AG09309 (cell line): ENCODE data around the gene LRPAP1.

Experiments
- DNase-seq: peaks from one replicate; pipeline ENCODE4 v3.0.0-alpha.2; 2010; ENCODE audit warnings: low read depth
- H3K4me3 ChIP-seq: 2 replicates; pipeline ENCODE4 v1.5.1; 2011; ENCODE audit warnings: mild to moderate bottlenecking, low read depth, low read length, moderate library complexity; ENCODE audit not compliant: control insufficient read depth
- CTCF ChIP-seq: IDR thresholded peaks from 2 replicates; pipeline ENCODE4 v1.5.1; 2011; ENCODE audit warnings: mild to moderate bottlenecking, low read depth, low read length, inconsistent platforms; ENCODE audit not compliant: insufficient read depth, control insufficient read depth; ENCODE audit errors: missing control alignments

The LRPAP1 gene

DNA sequence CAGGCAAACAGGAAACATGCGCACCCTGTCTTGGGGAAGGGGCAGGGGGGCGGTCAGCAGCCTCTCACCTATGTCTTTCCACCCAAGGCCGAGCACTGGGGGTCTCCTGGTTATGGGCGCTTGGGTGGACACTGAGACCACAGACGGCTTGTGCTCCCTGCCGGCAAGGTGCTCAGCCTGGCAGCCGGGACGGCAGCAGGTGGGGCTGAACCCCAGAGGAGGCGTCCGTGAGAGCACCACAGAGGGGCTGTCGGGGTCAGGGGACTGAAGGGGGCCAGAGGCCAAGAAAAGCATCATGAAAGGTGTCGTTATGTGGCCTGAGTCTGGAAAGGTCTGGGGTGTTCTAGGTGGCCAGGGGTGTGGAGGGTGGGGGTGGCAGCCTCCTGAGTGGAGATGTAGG is 49.5 kb downstream of the LRPAP1 start:
- no peak overlapping the region for H3K4me3 ChIP-seq
- no peak for TF ChIP-seq CTCF
- no peak for DNase-seq

GRCh38 chr4:3481783-3482393 is 50.3 kb downstream of the LRPAP1 start:
- TF ChIP-seq CTCF: no peak
- no peak overlapping the region for H3K4me3 ChIP-seq
- DNase-seq: no peak

GRCh38 chr4:3481113-3481531 is 51.1 kb downstream of the LRPAP1 start:
- TF ChIP-seq CTCF: no peak
- H3K4me3 ChIP-seq: no peak overlapping the region
- no peak for DNase-seq

GRCh38 chr4:3480528-3481112 is 51.6 kb downstream of the LRPAP1 start:
- TF ChIP-seq CTCF: peak; percentile 100
- no peak overlapping the region for H3K4me3 ChIP-seq
- DNase-seq: no peak

DNA sequence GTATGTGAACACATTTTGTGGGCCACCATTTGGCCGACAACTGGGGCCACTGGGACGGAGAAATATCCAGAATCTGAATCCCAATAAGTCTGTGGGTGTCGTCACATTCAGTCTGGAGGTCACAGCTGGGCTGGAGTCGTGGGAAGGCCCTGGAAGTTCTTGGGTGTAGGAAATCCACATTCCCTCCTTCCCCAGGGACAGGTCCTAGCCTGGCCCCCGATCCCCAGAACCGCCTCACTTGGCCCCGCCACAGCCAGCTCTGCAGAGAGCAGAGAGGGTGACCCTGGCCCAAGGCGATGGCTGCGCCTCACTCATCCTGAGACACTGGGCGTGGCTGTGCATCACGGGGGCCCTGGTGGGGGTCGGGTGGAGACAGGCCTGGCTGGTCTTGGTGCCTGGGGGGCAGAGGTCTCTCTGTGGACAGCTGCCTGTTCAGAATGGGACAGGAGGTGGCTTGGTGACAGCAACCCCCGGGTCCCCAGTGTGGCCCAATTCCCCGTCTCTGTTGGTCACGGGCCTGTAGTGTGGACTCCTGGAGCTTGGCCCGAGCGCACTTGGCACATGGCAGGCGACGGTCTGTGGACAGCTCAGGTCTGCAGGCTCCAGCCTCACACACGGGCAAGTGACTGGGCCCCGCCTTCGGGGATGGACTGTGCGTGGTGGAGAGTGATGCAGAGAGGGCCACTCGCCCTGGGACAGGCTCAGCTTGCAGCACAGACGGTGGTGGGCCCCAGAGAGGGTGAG is 52.7 kb downstream of the LRPAP1 start:
- no peak overlapping the region for H3K4me3 ChIP-seq
- no peak for TF ChIP-seq CTCF
- DNase-seq: no peak

GRCh38 chr4:3478446-3479357 is 53.5 kb downstream of the LRPAP1 start:
- H3K4me3 ChIP-seq: no peak overlapping the region
- no peak for TF ChIP-seq CTCF
- no peak for DNase-seq
